HG02571 (cell line): ENCODE data around the gene PCDHA7.
"Not testable (repeated sequence)": the region's sequence is repeated elsewhere in the genome, so short reads cannot be mapped to it uniquely, and the experiment has no call there.

Experiments used
- ATAC-seq: cut with Tn5 transposase; IDR thresholded peaks from one replicate; pipeline ENCODE4 v1.9.1; 2021; ENCODE audit warnings: mild to moderate bottlenecking, moderate library complexity; ENCODE audit not compliant: unreplicated experiment

The PCDHA7 gene

DNA sequence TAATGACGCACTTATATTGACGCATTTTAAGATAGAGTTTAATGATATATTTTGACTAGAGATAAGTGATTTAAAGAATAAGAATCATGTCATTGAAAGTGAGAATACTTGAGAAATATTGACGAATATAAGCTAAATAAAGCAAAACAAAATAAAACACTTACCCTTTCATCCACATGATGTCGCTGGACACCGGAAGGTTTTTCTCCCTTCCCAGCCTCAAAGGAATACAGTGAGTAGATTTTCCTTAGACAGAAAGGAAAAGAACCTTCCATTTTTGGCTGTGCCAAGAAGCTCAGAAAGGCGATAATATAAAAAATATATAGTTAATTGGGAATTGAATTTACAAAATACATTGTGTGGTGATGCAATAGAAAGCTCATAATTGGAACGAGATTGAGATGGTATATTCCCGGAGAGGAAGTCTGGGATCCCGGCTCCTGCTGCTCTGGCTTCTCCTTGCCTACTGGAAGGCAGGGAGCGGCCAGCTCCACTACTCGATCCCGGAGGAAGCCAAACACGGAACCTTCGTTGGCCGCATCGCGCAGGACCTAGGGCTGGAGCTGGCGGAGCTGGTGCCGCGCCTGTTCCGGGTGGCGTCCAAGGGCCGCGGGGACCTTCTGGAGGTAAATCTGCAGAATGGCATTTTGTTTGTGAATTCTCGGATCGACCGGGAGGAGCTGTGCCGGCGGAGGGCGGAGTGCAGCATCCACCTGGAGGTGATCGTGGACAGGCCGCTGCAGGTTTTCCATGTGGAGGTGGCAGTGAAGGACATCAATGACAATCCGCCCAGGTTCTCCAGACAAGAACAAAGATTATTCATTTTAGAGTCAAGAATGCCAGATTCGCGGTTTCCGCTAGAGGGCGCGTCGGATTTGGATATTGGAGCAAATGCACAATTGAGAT, 12.4 kb upstream of the PCDHA7 start, which contains the start of gene PCDHA5:
PCDHA5 (plus strand) TSS at position 239 of the 906 bp plus-strand sequence.
- no peak for ATAC-seq

DNA sequence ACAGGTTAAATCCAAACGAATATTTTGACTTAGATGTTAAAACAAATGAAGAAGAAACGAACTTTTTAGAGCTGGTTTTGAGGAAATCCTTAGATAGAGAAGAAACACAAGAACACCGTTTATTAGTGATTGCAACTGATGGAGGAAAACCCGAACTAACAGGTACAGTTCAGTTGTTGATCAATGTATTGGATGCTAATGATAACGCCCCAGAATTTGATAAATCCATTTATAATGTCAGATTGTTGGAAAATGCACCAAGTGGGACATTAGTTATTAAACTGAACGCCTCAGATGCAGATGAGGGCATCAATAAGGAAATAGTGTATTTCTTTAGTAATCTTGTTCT, 11.8 kb upstream of the PCDHA7 start:
- ATAC-seq = no peak

DNA sequence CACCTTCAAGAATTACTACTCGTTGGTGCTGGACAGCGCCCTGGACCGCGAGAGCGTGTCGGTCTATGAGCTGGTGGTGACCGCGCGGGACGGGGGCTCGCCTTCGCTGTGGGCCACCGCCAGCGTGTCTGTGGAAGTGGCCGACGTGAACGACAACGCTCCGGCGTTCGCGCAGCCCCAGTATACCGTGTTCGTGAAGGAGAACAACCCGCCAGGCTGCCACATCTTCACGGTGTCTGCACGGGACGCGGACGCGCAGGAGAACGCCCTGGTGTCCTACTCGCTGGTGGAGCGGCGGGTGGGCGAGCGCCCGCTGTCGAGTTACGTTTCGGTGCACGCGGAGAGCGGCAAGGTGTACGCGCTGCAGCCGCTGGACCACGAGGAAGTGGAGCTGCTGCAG, 11.1 kb upstream of the PCDHA7 start:
- not testable (repeated sequence) for ATAC-seq

DNA sequence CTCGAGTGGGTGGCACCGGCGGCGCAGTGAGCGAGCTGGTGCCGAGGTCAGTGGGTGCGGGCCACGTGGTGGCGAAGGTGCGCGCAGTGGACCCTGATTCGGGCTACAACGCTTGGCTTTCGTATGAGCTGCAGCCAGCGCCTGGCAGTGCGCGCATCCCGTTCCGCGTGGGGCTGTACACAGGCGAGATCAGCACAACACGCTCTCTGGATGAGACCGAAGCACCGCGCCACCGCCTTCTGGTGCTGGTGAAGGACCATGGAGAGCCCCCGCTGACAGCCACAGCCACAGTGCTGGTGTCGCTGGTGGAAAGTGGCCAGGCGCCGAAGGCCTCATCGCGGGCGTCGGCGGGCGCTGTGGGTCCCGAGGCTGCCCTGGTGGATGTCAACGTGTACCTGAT, 10.6 kb upstream of the PCDHA7 start:
- ATAC-seq = no peak

DNA sequence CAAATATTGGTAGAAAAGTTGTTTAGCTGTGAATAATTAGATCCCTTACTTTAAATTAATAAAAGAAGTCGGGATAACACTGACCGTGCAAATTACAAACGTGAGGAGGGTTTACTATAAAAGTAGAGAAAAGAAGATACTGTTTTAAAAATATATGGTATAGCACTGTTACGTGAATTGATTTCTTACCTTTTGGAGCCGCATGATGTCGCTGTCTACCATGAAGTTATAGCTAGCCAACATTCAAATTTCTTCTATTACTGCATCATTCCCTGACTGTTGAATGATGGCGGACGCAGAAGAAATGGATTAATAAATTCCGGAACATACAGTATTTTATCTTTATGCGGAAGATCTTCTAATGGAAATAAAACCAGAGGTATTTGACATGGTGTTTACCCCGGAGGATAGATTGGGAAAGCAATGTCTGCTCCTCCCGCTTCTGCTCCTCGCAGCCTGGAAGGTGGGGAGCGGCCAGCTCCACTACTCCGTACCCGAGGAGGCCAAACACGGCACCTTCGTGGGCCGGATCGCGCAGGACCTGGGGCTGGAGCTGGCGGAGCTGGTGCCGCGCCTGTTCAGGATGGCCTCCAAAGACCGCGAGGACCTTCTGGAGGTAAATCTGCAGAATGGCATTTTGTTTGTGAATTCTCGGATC, 6.2 kb upstream of the PCDHA7 start, which contains the start of gene PCDHA6:
PCDHA6 (plus strand) TSS at position 257 of the 658 bp plus-strand sequence; CDS start at position 389, 132 bp downstream.
- no peak for ATAC-seq

DNA sequence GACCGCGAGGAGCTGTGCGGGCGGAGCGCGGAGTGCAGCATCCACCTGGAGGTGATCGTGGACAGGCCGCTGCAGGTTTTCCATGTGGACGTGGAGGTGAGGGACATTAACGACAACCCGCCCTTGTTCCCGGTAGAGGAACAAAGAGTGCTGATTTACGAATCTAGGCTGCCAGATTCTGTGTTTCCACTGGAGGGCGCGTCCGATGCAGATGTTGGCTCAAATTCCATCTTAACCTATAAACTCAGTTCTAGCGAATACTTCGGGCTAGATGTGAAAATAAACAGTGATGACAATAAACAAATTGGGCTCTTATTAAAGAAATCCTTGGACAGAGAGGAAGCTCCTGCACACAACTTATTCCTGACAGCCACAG, 5.7 kb upstream of the PCDHA7 start:
- no peak for ATAC-seq

DNA sequence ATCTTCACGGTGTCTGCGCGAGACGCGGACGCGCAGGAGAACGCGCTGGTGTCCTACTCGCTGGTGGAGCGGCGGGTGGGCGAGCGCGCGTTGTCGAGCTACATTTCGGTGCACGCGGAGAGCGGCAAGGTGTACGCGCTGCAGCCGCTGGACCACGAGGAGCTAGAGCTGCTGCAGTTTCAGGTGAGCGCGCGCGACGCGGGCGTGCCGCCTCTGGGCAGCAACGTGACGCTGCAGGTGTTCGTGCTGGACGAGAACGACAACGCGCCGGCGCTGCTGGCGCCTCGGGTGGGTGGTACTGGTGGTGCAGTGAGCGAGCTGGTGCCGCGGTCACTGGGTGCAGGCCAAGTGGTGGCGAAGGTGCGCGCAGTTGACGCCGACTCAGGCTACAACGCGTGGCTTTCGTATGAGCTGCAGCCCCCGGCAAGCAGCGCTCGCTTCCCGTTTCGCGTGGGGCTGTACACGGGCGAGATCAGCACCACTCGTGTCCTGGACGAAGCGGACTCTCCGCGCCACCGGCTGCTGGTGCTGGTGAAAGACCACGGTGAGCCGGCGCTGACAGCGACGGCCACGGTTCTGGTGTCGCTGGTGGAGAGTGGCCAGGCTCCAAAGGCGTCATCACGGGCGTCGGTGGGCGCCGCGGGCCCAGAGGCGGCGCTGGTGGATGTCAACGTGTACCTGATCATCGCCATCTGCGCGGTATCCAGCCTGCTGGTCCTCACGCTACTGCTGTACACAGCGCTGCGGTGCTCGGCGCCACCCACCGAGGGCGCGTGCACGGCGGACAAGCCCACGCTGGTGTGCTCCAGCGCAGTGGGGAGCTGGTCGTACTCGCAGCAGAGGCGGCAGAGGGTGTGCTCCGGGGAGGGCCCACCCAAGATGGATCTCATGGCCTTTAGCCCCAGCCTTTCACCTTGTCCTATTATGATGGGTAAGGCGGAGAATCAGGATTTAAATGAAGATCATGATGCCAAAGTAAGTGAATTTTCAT, 4.3 kb upstream of the PCDHA7 start:
- ATAC-seq = not testable (repeated sequence)

DNA sequence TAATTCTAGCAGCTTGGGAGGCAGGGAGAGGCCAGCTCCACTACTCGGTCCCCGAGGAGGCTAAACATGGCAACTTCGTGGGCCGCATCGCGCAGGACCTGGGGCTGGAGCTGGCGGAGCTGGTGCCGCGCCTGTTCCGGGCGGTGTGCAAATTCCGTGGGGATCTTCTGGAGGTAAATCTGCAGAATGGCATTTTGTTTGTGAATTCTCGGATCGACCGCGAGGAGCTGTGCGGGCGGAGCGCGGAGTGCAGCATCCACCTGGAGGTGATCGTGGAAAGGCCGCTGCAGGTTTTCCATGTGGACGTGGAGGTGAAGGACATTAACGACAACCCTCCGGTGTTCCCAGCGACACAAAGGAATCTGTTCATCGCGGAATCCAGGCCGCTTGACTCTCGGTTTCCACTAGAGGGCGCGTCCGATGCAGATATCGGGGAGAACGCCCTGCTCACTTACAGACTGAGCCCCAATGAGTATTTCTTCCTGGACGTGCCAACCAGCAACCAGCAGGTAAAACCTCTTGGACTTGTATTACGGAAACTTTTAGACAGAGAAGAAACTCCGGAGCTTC, 455 bp downstream of the PCDHA7 start:
- not testable (repeated sequence) for ATAC-seq

DNA sequence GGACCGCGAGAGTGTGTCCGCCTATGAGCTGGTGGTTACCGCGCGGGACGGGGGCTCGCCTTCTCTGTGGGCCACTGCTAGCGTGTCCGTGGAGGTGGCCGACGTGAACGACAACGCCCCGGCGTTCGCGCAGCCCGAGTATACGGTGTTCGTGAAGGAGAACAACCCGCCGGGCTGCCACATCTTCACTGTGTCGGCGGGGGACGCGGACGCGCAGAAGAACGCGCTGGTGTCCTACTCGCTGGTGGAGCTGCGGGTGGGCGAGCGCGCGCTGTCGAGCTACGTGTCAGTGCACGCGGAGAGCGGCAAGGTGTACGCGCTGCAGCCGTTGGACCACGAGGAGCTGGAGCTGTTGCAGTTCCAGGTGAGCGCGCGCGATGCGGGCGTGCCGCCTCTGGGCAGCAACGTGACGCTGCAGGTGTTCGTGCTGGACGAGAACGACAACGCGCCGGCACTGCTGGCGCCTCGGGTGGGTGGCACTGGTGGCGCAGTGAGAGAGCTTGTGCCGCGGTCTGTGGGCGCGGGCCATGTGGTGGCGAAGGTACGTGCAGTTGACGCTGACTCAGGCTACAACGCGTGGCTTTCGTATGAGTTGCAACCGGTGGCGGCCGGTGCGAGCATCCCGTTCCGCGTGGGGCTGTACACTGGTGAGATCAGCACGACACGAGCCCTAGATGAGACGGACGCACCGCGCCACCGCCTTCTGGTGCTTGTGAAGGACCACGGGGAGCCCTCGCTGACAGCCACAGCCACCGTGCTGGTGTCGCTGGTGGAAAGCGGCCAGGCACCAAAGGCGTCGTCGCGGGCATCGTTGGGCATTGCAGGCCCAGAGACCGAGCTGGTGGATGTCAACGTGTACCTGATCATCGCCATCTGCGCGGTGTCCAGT, 1.8 kb downstream of the PCDHA7 start:
- no peak for ATAC-seq

DNA sequence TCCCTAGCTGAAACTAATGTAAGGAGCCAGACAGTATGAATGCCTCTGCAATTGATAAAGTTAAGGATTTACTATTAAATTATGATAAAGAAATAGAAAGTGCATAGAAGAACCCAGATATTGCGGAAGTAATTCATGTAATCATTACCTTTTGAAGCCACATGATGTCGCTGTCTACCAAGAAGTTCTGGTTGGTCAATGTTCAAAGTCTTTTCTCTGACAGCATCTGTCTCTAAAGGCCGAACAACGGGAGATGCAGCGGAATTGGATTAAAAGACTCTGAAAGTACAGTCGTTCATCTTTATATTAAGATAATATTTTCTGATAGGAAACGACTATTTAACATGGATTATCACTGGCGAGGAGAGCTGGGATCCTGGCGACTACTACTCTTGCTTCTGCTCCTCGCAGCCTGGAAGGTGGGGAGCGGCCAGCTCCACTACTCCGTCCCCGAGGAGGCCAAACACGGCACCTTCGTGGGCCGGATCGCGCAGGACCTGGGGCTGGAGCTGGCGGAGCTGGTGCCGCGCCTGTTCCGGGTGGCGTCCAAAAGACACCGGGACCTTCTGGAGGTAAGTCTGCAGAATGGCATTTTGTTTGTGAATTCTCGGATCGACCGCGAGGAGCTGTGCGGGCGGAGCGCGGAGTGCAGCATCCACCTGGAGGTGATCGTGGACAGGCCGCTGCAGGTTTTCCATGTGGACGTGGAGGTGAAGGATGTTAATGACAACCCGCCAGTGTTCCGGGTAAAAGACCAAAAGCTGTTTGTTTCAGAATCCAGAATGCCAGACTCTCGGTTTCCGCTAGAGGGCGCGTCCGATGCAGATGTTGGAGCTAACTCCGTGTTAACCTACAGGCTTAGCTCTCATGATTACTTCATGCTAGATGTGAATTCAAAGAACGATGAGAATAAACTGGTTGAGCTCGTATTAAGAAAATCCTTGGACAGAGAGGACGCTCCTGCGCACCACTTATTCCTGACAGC, 7.2 kb downstream of the PCDHA7 start, which contains the start of gene PCDHA8:
PCDHA8 (plus strand) TSS at position 210 of the 985 bp plus-strand sequence; CDS start at position 345, 135 bp downstream.
- no peak for ATAC-seq

DNA sequence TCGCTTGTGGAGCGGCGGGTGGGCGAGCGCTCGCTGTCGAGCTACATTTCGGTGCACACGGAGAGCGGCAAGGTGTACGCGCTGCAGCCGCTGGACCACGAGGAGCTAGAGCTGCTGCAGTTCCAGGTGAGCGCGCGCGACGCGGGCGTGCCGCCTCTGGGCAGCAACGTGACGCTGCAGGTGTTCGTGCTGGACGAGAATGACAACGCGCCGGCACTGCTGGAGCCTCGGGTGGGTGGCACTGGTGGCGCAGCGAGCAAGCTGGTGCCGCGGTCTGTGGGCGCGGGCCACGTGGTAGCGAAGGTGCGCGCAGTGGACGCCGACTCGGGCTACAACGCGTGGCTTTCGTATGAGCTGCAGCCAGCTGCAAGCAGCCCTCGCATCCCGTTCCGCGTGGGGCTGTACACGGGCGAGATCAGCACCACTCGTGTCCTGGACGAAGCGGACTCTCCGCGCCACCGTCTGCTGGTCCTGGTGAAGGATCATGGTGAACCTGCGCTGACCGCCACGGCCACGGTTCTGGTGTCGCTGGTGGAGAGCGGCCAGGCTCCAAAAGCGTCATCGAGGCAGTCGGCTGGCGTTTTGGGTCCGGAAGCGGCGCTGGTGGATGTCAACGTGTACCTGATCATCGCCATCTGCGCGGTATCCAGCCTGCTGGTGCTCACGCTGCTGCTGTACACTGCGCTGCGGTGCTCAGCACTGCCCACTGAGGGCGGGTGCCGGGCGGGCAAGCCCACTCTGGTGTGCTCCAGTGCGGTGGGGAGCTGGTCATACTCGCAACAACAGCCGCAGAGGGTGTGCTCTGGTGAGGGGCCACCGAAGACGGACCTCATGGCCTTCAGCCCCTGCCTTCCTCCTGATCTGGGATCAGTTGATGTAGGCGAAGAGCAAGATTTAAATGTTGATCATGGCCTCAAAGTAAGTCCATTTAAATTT, 9.0 kb downstream of the PCDHA7 start:
- no peak for ATAC-seq

DNA sequence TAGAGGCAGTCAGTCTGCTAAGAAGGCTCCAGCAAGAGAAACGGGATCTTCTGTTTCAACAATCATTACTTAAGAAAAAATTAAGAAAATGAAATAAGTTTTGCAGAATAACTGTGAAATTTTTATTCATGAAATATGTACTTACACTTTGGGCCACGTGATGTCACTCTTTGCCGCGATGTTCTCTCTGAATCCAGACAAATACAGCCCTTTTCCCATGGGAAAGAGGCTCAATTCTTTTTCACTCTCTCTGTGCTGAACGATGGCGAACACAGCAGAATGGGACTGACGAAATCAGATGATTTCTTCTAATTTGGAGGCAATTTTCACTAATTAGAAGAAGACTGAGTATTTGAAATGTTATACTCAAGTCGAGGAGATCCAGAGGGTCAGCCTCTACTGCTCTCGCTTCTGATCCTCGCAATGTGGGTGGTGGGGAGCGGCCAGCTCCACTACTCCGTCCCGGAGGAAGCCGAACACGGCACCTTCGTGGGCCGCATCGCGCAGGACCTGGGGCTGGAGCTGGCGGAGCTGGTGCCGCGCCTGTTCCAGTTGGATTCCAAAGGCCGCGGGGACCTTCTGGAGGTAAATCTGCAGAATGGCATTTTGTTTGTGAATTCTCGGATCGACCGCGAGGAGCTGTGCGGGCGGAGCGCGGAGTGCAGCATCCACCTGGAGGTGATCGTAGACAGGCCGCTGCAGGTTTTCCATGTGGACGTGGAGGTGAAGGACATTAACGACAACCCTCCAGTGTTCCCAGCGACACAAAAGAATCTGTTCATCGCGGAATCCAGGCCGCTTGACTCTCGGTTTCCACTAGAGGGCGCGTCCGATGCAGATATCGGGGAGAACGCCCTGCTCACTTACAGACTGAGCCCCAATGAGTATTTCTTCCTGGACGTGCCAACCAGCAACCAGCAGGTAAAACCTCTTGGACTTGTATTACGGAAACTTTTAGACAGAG, 14.4 kb downstream of the PCDHA7 start, which contains the start of gene PCDHA9:
PCDHA9 (plus strand) TSS at position 244 of the 964 bp plus-strand sequence; CDS start at position 358, 114 bp downstream.
- ATAC-seq = not testable (repeated sequence)

DNA sequence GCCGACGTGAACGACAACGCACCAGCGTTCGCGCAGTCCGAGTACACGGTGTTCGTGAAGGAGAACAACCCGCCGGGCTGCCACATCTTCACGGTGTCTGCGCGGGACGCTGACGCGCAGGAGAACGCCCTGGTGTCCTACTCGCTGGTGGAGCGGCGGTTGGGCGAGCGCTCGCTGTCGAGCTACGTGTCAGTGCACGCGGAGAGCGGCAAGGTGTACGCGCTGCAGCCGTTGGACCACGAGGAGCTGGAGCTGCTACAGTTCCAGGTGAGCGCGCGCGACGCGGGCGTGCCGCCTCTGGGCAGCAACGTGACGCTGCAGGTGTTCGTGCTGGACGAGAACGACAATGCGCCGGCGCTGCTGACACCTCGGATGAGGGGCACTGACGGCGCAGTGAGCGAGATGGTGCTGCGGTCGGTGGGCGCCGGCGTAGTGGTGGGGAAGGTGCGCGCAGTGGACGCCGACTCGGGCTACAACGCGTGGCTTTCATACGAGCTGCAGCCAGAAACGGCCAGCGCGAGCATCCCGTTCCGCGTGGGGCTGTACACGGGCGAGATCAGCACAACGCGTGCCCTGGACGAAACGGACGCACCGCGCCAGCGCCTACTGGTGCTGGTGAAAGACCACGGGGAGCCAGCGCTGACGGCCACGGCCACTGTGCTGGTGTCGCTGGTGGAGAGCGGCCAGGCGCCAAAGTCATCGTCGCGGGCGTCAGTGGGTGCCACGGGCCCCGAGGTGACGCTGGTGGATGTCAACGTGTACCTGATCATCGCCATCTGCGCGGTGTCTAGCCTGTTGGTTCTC, 16.0 kb downstream of the PCDHA7 start:
- ATAC-seq = not testable (repeated sequence)

DNA sequence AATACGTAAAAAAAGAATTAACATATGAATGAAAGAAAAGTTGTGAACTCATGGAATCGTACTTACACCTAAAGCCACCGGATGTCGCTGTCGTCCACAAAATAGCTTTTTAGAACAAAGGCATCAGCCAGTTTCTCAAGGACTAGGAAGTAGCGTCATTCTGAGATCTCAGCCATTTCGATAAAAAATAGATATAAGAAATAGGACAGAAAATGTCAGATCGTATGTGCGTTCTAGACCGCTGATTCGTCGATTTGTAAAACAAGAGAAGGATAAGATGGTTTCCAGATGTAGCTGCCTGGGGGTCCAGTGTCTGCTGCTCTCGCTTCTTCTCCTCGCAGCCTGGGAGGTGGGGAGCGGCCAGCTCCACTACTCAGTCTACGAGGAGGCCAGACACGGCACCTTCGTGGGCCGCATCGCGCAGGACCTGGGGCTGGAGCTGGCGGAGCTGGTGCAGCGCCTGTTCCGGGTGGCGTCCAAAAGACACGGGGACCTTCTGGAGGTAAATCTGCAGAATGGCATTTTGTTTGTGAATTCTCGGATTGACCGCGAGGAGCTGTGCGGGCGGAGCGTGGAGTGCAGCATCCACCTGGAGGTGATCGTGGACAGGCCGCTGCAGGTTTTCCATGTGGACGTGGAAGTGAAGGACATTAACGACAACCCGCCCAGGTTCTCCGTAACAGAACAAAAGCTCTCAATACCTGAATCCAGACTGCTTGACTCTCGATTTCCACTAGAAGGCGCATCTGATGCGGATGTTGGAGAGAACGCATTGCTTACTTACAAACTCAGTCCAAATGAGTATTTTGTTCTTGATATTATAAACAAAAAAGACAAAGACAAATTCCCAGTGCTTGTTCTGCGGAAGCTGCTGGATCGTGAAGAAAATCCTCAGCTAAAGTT, 22.0 kb downstream of the PCDHA7 start, which contains the start of gene PCDHA10:
PCDHA10 (plus strand) TSS at position 126 of the 903 bp plus-strand sequence; CDS start at position 278, 152 bp downstream.
- ATAC-seq = no peak
